WERI-Rb-1 (cell line): ENCODE data around the gene ZNF76.

ENCODE experiments used
- DNase-seq: peaks from one replicate; pipeline ENCODE4 v3.0.0-alpha.2; 2020
- H3K27ac ChIP-seq: fragments of 250-450 bp; sonication (Bioruptor Pico); 2 replicates; pipeline ENCODE4 v1.5.1; 2020; ENCODE audit warnings: mild to moderate bottlenecking, moderate library complexity
- H3K27me3 ChIP-seq: fragments of 250-450 bp; sonication (Bioruptor Pico); 2 replicates; pipeline ENCODE4 v1.5.1; 2021; ENCODE audit warnings: mild to moderate bottlenecking, low read depth, moderate library complexity; ENCODE audit not compliant: insufficient read depth, severe bottlenecking
- H3K36me3 ChIP-seq: fragments of 250-450 bp; sonication (Bioruptor Pico); 2 replicates; pipeline ENCODE4 v1.5.1; 2020; ENCODE audit warnings: mild to moderate bottlenecking, moderate library complexity
- H3K4me3 ChIP-seq: 2 replicates; pipeline ENCODE4 v1.5.1; 2011; ENCODE audit warnings: low read depth, mild to moderate bottlenecking, control low read depth, low read length
- H3K9me3 ChIP-seq: fragments of 250-450 bp; sonication (Bioruptor Pico); 2 replicates; pipeline ENCODE4 v1.5.1; 2021; ENCODE audit warnings: mild to moderate bottlenecking, moderate library complexity; ENCODE audit not compliant: severe bottlenecking
- TF ChIP-seq, protein P1 (sequence below): IDR thresholded peaks from 2 replicates; pipeline ENCODE4 v1.5.1; 2011; ENCODE audit warnings: low read depth, mild to moderate bottlenecking, control low read depth, inconsistent platforms, low read length

ZNF76 gene

DNA sequence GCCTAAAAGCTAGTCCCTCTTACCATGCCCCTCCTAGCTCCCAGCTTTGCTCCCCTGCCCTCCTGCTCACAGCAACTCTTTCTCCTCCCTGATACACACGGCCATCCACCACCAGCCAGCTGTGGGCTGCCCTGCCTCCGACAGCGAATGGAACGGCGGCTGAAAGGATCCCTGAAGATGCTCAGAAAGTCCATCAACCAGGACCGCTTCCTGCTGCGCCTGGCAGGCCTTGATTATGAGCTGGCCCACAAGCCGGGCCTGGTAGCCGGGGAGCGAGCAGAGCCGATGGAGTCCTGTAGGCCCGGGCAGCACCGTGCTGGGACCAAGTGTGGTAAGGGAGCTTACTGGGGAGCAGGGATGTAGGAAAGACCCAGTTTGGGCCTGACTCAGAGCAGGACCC, 16.6 kb upstream of the ZNF76 start:
- TF ChIP-seq, protein P1, sequence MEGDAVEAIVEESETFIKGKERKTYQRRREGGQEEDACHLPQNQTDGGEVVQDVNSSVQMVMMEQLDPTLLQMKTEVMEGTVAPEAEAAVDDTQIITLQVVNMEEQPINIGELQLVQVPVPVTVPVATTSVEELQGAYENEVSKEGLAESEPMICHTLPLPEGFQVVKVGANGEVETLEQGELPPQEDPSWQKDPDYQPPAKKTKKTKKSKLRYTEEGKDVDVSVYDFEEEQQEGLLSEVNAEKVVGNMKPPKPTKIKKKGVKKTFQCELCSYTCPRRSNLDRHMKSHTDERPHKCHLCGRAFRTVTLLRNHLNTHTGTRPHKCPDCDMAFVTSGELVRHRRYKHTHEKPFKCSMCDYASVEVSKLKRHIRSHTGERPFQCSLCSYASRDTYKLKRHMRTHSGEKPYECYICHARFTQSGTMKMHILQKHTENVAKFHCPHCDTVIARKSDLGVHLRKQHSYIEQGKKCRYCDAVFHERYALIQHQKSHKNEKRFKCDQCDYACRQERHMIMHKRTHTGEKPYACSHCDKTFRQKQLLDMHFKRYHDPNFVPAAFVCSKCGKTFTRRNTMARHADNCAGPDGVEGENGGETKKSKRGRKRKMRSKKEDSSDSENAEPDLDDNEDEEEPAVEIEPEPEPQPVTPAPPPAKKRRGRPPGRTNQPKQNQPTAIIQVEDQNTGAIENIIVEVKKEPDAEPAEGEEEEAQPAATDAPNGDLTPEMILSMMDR, result no peak
- no peak overlapping the region for H3K27ac ChIP-seq
- no peaks in the 10 kb centered on the region for H3K9me3 ChIP-seq
- no peak overlapping the region for H3K4me3 ChIP-seq
- H3K27me3 ChIP-seq, result no peaks in the 10 kb centered on the region
- H3K36me3 ChIP-seq, result peaks cover 48% of the 10 kb centered on the region
- DNase-seq, result no peak

DNA sequence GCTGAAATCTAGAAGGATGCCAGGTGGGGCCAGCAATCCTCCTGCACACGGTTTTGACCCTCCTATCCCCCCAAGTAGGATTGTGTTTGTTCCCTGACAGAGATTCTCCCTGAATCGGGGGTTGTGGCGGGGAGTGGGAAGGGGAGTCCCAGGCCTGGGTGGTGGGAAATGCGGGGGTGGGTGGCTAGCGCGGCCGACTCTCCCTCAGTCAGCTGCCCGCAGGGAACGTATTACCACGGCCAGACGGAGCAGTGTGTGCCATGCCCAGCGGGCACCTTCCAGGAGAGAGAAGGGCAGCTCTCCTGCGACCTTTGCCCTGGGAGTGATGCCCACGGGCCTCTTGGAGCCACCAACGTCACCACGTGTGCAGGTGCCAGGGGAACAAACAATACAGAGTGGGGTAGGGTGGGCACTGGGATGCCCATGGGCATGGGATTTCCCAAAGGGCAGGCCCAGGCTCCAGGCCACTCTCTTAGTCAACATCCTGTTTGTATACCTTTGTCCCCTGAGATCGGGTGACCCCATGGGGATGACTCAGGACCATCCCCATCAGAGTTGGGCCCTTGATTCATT, 16.1 kb upstream of the ZNF76 start:
- Histone ChIP-seq H3K27me3 (no peaks in the 10 kb centered on the region), H3K9me3 (no peaks in the 10 kb centered on the region), H3K27ac (no peak overlapping the region), H3K36me3 (peaks cover 44% of the 10 kb centered on the region), H3K4me3 (no peak overlapping the region)
- TF ChIP-seq, protein P1, result no peak
- DNase-seq, result no peak

DNA sequence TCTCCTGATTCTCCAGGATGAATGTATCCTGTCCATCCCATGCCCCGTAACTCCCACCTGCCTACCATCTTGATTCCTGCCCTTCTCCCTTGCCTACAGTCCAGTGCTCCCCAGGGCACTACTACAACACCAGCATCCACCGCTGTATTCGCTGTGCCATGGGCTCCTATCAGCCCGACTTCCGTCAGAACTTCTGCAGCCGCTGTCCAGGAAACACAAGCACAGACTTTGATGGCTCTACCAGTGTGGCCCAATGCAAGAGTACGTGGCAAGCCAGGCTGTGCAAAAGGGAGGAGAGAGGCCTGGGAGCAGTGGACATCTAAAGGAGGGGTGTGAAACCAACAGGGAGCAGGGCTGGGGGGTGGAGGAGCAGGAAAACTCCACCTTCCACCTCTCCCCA, 15.0 kb upstream of the ZNF76 start:
- H3K36me3 ChIP-seq, result peaks cover 42% of the 10 kb centered on the region
- no peak overlapping the region for H3K4me3 ChIP-seq

DNA sequence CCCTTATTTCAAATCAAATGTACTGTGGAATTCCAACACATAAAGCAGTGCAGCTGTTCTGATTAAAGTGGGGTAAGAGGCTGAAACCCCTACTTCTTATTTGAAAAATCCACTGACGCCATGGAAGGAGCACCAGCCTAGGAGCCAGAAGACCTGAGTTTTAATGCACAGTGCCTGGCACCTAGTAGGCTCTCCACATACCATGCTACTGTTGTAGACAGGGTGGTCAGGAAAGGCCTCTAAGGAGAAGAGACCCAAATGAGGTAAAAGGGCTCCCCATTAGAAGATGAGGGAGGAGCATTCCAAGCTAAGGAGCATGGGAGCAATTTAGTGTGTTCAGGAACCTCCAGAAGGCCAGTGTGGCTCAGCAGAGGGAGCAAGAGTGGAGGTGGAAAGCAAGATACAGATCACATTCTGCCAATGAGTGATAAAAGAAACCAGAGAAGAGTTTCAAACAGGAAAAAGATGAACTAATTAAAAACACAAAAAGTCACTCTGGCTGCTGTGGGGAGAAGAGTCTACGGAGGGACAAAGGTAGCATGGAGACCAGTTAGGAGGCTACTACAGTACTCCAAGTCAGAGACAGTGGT, 11.8 kb upstream of the ZNF76 start:
- TF ChIP-seq, protein P1, result no peak
- H3K27ac ChIP-seq, result no peak overlapping the region
- no peaks in the 10 kb centered on the region for H3K9me3 ChIP-seq
- no peak for DNase-seq
- H3K27me3 ChIP-seq, result no peaks in the 10 kb centered on the region
- H3K4me3 ChIP-seq, result no peak overlapping the region
- peaks cover 39% of the 10 kb centered on the region for H3K36me3 ChIP-seq

More for the DNA sequence above, 15.0 kb upstream of the ZNF76 start:
- no peak for DNase-seq
- no peak overlapping the region for H3K27ac ChIP-seq
- H3K27me3 ChIP-seq, result no peaks in the 10 kb centered on the region
- no peaks in the 10 kb centered on the region for H3K9me3 ChIP-seq
- TF ChIP-seq, protein P1, result no peak

DNA sequence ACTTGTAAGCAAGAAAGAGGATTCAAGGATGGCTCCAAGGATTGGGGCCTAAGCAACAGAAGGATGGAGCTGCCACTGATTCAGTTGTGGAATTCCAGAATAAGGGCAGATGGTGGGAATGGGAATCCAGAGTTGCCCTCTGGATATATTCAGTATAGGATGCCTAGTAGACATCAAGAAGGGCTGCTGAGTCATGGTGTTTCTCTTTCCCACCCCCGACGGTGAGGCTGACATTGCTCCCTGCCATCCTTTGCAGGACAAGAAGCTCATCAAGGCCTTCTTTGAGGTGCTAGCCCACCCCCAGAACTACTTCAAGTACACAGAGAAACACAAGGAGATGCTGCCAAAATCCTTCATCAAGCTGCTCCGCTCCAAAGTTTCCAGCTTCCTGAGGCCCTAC, 11.2 kb upstream of the ZNF76 start:
- TF ChIP-seq, protein P1, result no peak
- H3K9me3 ChIP-seq, result no peaks in the 10 kb centered on the region
- no peak overlapping the region for H3K27ac ChIP-seq
- H3K27me3 ChIP-seq, result no peaks in the 10 kb centered on the region
- H3K36me3 ChIP-seq, result peaks cover 36% of the 10 kb centered on the region
- DNase-seq, result no peak
- H3K4me3 ChIP-seq, result no peak overlapping the region

DNA sequence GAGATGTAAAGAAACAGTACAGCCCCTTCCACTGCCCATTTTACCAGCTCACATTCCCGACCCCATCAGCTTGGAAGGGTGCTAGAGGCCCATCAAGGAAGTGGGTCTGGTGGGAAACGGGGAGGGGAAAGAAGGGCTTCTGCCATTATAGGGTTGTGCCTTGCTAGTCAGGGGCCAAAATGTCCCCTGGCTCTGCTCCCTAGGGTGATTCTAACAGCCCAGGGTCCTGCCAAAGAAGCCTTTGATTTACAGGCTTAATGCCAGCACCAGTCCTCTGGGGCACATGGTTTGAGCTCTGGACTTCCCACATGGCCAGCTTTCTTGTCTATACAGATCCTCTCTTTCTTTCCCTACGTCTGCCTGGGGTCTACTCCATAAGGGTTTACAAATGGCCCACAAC, 10.6 kb upstream of the ZNF76 start:
- no peak for DNase-seq
- H3K27me3 ChIP-seq, result no peaks in the 10 kb centered on the region
- H3K36me3 ChIP-seq, result peaks cover 33% of the 10 kb centered on the region
- H3K4me3 ChIP-seq, result no peak overlapping the region
- no peak overlapping the region for H3K27ac ChIP-seq
- no peaks in the 10 kb centered on the region for H3K9me3 ChIP-seq
- TF ChIP-seq, protein P1, result no peak
